GM18499 (cell line): Measurements from ENCODE around the gene PEX7.
"Not testable (repeated sequence)": the region's sequence is repeated elsewhere in the genome, so short reads cannot be mapped to it uniquely, and the experiment has no call there.

Experiments used
- ATAC-seq: cut with Tn5 transposase; IDR thresholded peaks from one replicate; pipeline ENCODE4 v1.9.1; 2021; ENCODE audit warnings: moderate number of reproducible peaks; ENCODE audit not compliant: insufficient read depth, unreplicated experiment

Gene PEX7

GRCh38 chr6:136890194-136890839 lies 67.9 kb downstream of the PEX7 start:
- ATAC-seq: no peak

- no peak for ATAC-seq
These were observed 68.6 kb downstream of the PEX7 start for GRCh38 chr6:136890986-136891385.

- no peak for ATAC-seq
These were observed 70.8 kb downstream of the PEX7 start for GRCh38 chr6:136893187-136893586.

GRCh38 chr6:136895901-136896300 lies 73.5 kb downstream of the PEX7 start:
- ATAC-seq: no peak

- ATAC-seq: no peak
These were observed 74.7 kb downstream of the PEX7 start for GRCh38 chr6:136897071-136897470.

- ATAC-seq: no peak
These were observed 78.9 kb downstream of the PEX7 start for GRCh38 chr6:136901212-136901784.

- not testable (repeated sequence) for ATAC-seq
These were observed 82.1 kb downstream of the PEX7 start for GRCh38 chr6:136904477-136904876.

- ATAC-seq: no peak
These were observed 92.6 kb downstream of the PEX7 start for GRCh38 chr6:136914947-136915346.

GRCh38 chr6:136918706-136919105 lies 96.3 kb downstream of the PEX7 start:
- ATAC-seq: no peak

- no peak for ATAC-seq
These were observed 97.8 kb downstream of the PEX7 start for GRCh38 chr6:136920216-136920615.

- ATAC-seq: no peak
These were observed 98.4 kb downstream of the PEX7 start for GRCh38 chr6:136920671-136921380.

GRCh38 chr6:136921381-136921935 lies 99.1 kb downstream of the PEX7 start:
- no peak for ATAC-seq

GRCh38 chr6:136921936-136922684 lies 99.7 kb downstream of the PEX7 start, which contains the start of gene SLC35D3:
Gene SLC35D3, plus strand, starts transcription at chr6:136922301. Its CDS starts 128 bp downstream, at chr6:136922429.
- no peak for ATAC-seq

- no peak for ATAC-seq
These were observed 100.3 kb downstream of the PEX7 start for GRCh38 chr6:136922685-136923006.

GRCh38 chr6:136923116-136923953 lies 100.9 kb downstream of the PEX7 start:
- ATAC-seq: no peak

- no peak for ATAC-seq
These were observed 101.7 kb downstream of the PEX7 start for GRCh38 chr6:136923954-136924673.

- no peak for ATAC-seq
These were observed 104.0 kb downstream of the PEX7 start for GRCh38 chr6:136926383-136926782.

- no peak for ATAC-seq
These were observed 104.9 kb downstream of the PEX7 start for GRCh38 chr6:136927292-136927691.

- ATAC-seq: no peak
These were observed 108.1 kb downstream of the PEX7 start for GRCh38 chr6:136930528-136930927.
